ENCODE data around the gene FAM131C. TPM values are rescaled to one million over a fixed set of nuclear protein-coding genes. Genes with fewer than 3 reads are reported as not detected.

The FAM131C gene
- total RNA-seq, 1 donor from 2014 or later, result 0.68 TPM

DNA sequence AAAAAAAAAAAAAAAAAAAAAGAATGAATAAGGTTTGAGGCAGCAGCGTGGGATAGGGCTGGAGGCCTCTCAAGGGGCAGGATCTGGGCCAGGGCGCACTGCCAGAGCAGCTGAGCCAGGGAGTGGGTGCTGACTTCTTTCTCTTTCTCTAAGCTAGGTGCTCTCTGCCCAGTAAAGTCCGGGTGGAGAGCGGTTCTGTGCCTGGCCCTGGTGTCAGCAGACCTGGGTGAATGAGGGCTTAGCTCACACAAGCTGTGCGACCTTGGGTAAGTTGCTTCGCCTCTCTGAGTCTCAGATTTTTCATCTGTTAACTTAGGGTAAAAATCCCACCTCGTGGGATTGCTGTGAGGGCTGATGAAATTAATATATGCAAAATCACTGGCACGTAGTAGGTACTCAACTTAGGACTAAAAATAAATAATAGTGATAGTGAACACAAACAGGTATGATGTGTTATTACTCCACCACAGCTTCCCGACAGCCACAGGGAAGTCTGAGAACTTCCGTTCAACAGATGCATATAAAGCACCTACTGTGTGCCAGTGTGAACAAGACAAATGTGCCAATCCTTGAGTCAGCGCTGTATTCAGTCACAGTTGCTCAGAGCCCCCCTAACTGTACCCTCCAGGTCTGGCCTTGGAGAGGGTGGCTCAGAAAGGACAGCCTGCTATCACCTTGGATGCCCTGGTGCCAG is 2.0 kb upstream of the FAM131C start:
- Mint-ChIP-seq H3K36me3 (ENCODE audit: low read depth) (no peaks in the 10 kb centered on the region), H3K4me3 (peak overlapping the region; percentile 38), H3K27me3 (ENCODE audit: low read depth) (peaks cover 15% of the 10 kb centered on the region), H3K27ac (ENCODE audit: unreplicated experiment) (no peak overlapping the region), H3K9me3 (no peaks in the 10 kb centered on the region), H3K4me1 (peaks cover 23% of the 10 kb centered on the region)
- DNase-seq (ENCODE audit: low read depth, low spot score), result no peak
- TF ChIP-seq, protein P1, sequence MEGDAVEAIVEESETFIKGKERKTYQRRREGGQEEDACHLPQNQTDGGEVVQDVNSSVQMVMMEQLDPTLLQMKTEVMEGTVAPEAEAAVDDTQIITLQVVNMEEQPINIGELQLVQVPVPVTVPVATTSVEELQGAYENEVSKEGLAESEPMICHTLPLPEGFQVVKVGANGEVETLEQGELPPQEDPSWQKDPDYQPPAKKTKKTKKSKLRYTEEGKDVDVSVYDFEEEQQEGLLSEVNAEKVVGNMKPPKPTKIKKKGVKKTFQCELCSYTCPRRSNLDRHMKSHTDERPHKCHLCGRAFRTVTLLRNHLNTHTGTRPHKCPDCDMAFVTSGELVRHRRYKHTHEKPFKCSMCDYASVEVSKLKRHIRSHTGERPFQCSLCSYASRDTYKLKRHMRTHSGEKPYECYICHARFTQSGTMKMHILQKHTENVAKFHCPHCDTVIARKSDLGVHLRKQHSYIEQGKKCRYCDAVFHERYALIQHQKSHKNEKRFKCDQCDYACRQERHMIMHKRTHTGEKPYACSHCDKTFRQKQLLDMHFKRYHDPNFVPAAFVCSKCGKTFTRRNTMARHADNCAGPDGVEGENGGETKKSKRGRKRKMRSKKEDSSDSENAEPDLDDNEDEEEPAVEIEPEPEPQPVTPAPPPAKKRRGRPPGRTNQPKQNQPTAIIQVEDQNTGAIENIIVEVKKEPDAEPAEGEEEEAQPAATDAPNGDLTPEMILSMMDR (conservative IDR thresholded peaks at IDR 0.05), result no peak

DNA sequence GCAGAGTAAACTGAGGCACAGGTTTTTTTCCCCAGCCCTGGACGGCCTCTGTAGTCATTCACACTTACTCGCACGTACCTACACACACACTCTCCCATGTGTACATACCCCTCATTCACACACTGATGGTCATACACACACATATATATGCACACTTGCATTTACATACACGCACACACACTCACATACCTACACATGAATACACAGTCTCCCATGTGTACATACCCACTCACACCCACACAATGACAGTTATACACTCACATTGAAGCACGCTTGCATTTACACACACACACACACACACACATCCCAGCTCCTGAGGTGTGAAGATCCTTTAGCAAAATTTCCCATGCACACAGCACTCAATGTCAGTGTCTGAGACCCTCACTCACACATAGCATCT is 766 bp upstream of the FAM131C start:
- peak overlapping the region; percentile 87 for H3K4me3 Mint-ChIP-seq
- H3K9me3 Mint-ChIP-seq, result no peaks in the 10 kb centered on the region
- peaks cover 23% of the 10 kb centered on the region for H3K4me1 Mint-ChIP-seq
- no peak for DNase-seq (ENCODE audit: low read depth, low spot score)
- H3K27ac Mint-ChIP-seq (ENCODE audit: unreplicated experiment), result no peak overlapping the region
- H3K27me3 Mint-ChIP-seq (ENCODE audit: low read depth), result peaks cover 15% of the 10 kb centered on the region
- no peaks in the 10 kb centered on the region for H3K36me3 Mint-ChIP-seq (ENCODE audit: low read depth)
- TF ChIP-seq, protein P1 (conservative IDR thresholded peaks at IDR 0.05), result no peak

DNA sequence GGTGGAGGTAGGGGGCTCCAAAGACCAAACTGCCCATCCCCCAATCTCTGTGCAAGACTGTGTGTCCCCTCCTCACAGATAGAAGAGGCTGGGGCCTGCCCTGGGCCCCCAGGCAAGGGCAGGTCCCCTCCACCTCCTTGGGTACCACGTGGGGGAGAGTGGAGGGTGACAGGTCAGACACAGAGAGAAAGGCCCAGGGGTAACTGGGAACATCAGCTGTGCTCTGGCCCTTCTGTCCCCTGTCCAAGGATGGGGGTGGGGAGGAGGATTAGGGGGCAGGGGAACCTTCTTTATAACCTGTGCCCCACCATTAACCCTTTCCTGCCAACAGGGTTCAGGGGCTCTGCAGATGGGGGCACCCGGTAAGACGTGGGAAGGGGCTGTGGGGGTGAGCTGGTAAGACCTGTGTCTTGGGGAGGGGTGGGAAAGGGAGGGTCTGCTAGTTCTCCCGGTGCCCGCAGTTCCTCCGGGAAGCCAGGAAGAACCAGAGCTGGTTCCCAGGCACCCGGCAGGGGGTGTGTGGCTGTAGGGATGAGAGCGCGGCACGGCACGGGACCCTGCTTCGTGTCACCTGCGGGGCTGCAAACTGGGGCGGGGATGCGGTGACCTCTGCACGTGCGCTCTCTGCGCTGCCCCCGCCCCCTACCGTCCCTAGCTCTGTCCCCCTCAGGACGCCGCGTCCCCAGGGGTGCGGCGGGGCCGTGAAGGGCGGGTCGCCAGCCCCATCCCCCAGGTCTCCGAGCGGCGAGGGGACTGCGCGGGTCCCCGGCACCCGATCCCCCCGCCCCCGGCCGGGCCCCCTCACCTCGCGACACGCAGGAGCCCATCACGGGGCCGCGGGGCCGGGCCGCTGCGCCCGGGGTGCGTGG is 601 bp downstream of the FAM131C start:
- H3K27ac Mint-ChIP-seq (ENCODE audit: unreplicated experiment), result no peak overlapping the region

DNA sequence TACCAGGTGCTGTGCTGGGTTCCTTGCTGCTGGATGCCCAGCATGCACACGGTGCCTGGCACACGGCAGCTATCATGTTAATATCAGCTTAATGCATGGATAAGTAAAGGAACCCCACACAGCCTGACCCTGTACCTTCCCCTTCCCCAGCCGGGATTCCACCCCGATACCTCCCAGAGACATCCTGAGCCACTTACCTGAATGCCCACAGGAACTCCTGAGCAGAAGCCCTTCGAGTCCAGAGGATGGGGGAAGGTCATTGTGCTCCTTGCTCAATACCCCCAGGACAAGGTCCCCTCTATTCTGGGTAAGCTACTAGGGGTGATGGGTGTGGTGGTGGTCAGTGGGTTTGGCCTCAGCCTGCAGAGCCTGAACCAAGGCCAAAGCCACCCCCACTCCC is 1.4 kb downstream of the FAM131C start:
- Mint-ChIP-seq H3K27me3 (ENCODE audit: low read depth) (peaks cover 13% of the 10 kb centered on the region), H3K27ac (ENCODE audit: unreplicated experiment) (no peak overlapping the region), H3K36me3 (ENCODE audit: low read depth) (no peaks in the 10 kb centered on the region), H3K9me3 (no peaks in the 10 kb centered on the region), H3K4me3 (peak overlapping the region; percentile 79), H3K4me1 (peaks cover 18% of the 10 kb centered on the region)
- DNase-seq (ENCODE audit: low read depth, low spot score), result no peak
- TF ChIP-seq, protein P1 (conservative IDR thresholded peaks at IDR 0.05), result no peak

More for the DNA sequence above, 601 bp downstream of the FAM131C start:
- Mint-ChIP-seq H3K9me3 (no peaks in the 10 kb centered on the region), H3K4me1 (peaks cover 18% of the 10 kb centered on the region), H3K4me3 (no peak overlapping the region), H3K36me3 (ENCODE audit: low read depth) (no peaks in the 10 kb centered on the region), H3K27me3 (ENCODE audit: low read depth) (peaks cover 13% of the 10 kb centered on the region)
- no peak for DNase-seq (ENCODE audit: low read depth, low spot score)
- TF ChIP-seq, protein P1 (conservative IDR thresholded peaks at IDR 0.05), result peak; percentile 11

DNA sequence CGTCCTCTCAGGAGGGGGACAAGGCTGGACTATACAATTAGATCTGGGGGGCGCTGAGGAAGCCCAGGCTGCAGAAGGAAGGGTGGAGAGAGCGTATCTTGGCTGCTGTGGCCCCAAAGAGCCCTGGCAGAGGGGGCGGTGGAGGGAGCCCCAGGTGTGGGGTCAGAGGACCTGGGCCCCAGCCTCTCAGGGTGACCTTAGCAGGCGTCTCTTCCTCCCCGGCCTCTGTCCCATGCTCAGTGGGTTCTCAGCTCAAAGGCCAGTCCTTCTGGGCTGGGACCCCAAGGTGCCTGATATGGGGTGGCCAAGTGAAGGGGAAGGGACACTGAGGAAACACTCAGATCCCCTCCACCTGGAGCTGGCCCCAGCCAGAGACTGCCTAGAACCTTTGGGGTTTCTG is 1.8 kb downstream of the FAM131C start:
- H3K4me3 Mint-ChIP-seq, result peak overlapping the region; percentile 79
- peaks cover 13% of the 10 kb centered on the region for H3K27me3 Mint-ChIP-seq (ENCODE audit: low read depth)
- H3K9me3 Mint-ChIP-seq, result no peaks in the 10 kb centered on the region
- no peak for DNase-seq (ENCODE audit: low read depth, low spot score)
- TF ChIP-seq, protein P1 (conservative IDR thresholded peaks at IDR 0.05), result no peak
- H3K27ac Mint-ChIP-seq (ENCODE audit: unreplicated experiment), result no peak overlapping the region
- H3K4me1 Mint-ChIP-seq, result peaks cover 17% of the 10 kb centered on the region
- no peaks in the 10 kb centered on the region for H3K36me3 Mint-ChIP-seq (ENCODE audit: low read depth)
